DND-41 (cell line): ENCODE data around the gene EPHB1.

Experiments
- EZH2 ChIP-seq: IDR thresholded peaks from 3 replicates; pipeline ENCODE4 v1.6.1; 2012; ENCODE audit warnings: borderline replicate concordance, low read depth, mild to moderate bottlenecking, moderate library complexity, low read length, inconsistent platforms; ENCODE audit not compliant: severe bottlenecking
- TF ChIP-seq, protein P1 (sequence below): IDR thresholded peaks from 2 replicates; pipeline ENCODE4 v1.5.1; 2012; ENCODE audit warnings: borderline replicate concordance, low read length, moderate library complexity, mild to moderate bottlenecking; ENCODE audit not compliant: poor library complexity, severe bottlenecking; ENCODE audit errors: extremely low read depth

DNA sequence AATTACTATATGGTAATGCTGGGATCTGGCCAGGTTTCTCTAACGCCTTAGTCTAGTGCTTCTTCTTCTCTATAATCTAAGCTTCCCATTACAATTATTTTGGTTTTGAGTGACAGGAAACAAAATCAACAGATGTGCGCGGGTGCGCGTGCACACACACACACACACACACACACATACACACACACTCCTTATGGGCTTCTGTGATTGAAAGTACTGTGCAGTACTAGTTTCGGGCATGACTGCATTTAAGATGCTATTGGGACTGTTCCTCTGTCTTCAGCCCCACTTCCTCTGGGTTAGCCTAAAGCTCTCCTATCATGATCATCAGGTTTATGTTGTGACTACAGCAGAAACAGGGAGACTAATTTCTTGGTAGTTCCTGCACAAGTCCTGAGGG lies 32.2 kb downstream of the EPHB1 start:
- TF ChIP-seq, protein P1, sequence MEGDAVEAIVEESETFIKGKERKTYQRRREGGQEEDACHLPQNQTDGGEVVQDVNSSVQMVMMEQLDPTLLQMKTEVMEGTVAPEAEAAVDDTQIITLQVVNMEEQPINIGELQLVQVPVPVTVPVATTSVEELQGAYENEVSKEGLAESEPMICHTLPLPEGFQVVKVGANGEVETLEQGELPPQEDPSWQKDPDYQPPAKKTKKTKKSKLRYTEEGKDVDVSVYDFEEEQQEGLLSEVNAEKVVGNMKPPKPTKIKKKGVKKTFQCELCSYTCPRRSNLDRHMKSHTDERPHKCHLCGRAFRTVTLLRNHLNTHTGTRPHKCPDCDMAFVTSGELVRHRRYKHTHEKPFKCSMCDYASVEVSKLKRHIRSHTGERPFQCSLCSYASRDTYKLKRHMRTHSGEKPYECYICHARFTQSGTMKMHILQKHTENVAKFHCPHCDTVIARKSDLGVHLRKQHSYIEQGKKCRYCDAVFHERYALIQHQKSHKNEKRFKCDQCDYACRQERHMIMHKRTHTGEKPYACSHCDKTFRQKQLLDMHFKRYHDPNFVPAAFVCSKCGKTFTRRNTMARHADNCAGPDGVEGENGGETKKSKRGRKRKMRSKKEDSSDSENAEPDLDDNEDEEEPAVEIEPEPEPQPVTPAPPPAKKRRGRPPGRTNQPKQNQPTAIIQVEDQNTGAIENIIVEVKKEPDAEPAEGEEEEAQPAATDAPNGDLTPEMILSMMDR: no peak
- TF ChIP-seq EZH2: no peak
